ENCODE measurements around the gene GLI3.

DNA sequence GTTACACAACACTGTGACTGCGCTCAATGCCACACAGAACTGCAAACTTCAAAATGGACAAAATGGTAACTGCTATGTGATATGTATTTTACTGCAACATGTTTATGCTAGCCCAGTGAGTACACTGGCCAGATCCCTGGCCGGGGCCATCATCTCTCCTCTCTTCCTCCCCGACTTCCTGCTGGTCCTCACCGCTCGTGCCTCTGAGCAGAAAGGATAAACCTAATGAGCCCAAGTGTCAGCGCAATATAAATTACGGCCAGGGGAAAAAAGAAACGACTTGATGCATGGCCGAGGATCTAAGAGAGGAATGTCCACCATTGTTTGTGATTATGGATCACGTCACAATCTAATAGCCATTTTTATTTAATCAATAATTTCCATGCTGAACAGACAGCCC, 225.2 kb downstream of the GLI3 start:
- TF ChIP-seq, protein P1, sequence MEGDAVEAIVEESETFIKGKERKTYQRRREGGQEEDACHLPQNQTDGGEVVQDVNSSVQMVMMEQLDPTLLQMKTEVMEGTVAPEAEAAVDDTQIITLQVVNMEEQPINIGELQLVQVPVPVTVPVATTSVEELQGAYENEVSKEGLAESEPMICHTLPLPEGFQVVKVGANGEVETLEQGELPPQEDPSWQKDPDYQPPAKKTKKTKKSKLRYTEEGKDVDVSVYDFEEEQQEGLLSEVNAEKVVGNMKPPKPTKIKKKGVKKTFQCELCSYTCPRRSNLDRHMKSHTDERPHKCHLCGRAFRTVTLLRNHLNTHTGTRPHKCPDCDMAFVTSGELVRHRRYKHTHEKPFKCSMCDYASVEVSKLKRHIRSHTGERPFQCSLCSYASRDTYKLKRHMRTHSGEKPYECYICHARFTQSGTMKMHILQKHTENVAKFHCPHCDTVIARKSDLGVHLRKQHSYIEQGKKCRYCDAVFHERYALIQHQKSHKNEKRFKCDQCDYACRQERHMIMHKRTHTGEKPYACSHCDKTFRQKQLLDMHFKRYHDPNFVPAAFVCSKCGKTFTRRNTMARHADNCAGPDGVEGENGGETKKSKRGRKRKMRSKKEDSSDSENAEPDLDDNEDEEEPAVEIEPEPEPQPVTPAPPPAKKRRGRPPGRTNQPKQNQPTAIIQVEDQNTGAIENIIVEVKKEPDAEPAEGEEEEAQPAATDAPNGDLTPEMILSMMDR (IDR thresholded peaks at IDR 0.05; ENCODE audit: low read depth, low read length) = no peak
- no peak for TF ChIP-seq EZH2phosphoT487 (IDR thresholded peaks at IDR 0.05; ENCODE audit: low read depth)

Measured in OCI-LY3 (cell line).